CMK (cell line): ENCODE measurements around the gene CELF2.

Source experiments
- DNase-seq: peaks from one replicate; pipeline ENCODE4 v3.0.0-alpha.2; 2010; ENCODE audit warnings: low read depth

Gene CELF2

GRCh38 chr10:11227103-11227502 is 209.4 kb downstream of the CELF2 start:
- DNase-seq = no peak

GRCh38 chr10:11229893-11230292 is 212.2 kb downstream of the CELF2 start:
- no peak for DNase-seq

DNA sequence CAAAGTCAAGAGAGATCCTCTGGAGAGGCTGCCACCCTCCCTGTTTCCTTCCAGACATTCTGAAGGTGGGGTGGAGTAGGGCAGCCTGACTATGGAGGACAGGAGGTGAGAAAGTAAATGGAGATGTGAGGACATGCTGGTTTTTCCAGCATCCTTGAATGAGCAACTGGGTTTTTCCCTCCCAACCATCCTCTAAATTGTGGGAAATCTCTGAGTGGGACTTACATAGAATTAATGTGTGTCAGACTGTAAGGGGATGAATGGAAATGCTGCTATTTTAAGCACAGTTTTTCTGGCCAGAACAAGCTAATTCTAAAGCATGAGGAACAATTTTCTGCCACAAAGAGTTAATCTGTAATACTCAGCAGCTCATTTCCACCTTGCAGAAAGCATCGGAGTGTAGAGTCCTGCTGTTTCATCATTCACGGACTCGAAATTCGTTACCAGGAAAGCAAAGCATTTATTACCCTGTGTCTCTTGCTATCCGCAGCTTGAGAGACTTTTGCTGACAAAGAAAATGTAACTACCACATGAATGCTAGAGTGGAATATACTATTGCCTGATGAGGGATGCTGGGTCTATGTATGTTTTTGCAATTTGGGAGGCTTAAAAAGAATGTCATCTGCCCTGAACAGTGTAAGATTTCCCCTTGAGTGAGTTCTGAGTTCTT is 213.0 kb downstream of the CELF2 start:
- DNase-seq = no peak

DNA sequence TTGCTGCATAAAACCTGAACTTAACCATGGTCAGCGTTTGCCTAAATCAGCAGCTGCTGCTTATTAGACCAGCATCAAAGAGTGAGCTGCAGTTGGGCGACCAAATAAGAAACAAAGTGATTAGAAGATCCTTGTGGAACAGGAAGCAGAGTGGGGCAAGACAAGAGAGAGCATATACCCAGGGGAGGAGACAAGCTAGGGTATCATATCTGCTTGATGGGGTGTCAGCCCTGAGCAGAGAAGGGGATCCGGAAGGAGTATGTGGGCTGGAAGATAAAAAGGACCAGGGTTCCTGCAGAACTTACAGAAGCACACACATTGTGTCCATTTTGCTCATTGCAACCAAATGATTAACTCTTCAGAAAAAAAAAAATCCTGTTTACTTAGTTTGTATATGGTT is 213.6 kb downstream of the CELF2 start:
- peak; percentile 50 for DNase-seq

DNA sequence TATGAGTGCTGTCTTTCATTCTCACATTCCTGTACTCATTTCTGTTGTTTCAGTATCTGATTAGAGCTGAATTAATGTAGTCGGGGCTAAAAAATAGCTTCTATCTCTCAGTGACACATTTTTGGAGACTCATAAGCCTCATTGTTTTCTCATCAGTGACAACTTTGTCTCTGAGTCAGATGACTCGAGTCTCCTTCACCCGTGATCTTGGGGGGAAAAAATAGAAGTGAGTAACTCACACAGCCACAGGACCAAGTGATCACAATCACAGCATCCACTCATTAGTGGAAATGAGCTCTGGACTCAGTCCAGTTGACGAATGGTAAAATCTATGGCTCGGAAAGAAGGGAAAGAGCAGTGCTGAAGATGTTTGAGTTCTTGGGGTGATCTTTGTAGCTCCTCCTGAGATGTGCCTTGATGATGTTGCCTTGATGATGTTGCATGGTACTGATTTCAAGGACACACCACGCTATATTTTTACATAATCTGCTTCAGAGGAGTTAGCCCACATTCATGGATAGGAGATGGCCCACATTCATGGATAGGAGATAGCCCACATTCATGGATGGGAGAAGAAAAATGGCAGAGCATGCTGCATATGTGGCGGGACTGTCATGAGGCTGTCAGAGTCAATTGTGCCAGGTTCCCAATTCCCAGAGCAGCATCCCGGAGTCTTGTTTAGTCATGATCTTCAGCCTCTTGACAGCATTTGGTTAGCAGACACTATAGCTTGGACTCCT is 214.7 kb downstream of the CELF2 start:
- no peak for DNase-seq

GRCh38 chr10:11234857-11235531 is 217.3 kb downstream of the CELF2 start:
- DNase-seq = no peak

GRCh38 chr10:11235771-11236170 is 218.1 kb downstream of the CELF2 start:
- no peak for DNase-seq

DNA sequence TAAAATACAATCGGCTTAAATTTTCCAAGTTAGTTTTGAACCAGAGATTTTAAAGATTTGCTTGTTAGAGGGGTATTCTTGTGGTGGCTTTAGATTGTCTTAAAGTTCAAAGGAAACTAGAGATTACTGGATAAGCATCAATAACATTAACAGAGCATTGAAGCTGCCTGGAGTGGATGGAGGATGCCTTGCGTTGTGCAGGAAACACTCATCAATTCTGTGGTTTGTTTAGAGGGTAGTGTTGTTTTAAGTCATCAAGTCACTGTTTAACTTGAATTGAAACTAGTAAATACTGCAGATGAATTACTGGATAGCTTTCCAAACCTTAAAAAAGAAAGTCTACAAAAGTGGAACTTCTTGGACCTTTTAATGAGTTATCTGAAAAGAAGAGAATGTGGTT is 218.6 kb downstream of the CELF2 start:
- DNase-seq = no peak

GRCh38 chr10:11237571-11237970 is 219.9 kb downstream of the CELF2 start:
- no peak for DNase-seq

- no peak for DNase-seq
Measured at GRCh38 chr10:11238893-11239292, 221.2 kb downstream of the CELF2 start.

GRCh38 chr10:11240641-11241040 is 223.0 kb downstream of the CELF2 start:
- DNase-seq = no peak

DNA sequence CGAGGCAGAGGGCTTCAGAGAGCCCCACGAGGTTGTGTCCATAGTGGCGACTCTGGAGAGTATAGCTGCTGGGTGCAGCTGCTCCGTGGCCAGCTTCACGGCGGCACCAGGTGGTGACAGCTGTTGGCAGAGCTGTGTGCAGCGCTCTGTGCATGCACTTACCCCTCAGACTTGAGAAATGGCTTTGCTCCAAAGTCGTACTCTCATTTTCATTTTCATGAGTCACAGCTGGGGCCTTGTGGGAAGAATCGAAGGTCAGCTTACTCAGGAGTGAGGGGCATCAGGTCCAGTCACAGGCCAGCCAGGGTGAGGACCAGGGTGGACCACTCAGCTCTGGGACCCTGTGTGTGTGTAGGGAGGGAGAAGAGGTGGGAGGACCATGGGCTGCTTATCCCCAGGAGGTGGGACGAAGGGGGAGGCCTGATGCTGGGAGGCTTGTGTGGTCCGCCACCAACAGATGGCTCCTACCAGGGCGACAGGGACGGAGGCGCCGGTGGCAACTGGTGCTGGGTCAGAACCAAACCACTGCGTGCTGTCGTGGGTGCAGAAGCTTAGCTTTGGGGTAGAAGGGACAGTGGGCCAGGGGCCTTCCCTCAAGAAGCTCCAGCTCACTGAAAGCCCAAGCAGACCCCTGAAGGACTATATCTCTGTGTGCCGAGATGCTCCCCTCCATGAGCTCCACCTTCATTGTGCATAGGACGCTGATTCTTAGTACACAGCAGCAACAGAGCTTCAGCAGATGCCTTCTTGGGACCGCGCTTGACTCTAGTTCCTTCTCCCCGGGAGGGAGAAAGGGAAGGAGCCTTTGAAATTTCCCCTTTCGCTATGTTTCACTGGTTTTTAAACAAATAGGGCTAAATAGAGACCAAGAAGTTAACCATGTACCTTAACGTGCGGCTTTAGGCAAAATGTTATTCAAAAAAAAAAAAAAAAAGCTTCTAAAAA is 225.0 kb downstream of the CELF2 start:
- DNase-seq = no peak

DNA sequence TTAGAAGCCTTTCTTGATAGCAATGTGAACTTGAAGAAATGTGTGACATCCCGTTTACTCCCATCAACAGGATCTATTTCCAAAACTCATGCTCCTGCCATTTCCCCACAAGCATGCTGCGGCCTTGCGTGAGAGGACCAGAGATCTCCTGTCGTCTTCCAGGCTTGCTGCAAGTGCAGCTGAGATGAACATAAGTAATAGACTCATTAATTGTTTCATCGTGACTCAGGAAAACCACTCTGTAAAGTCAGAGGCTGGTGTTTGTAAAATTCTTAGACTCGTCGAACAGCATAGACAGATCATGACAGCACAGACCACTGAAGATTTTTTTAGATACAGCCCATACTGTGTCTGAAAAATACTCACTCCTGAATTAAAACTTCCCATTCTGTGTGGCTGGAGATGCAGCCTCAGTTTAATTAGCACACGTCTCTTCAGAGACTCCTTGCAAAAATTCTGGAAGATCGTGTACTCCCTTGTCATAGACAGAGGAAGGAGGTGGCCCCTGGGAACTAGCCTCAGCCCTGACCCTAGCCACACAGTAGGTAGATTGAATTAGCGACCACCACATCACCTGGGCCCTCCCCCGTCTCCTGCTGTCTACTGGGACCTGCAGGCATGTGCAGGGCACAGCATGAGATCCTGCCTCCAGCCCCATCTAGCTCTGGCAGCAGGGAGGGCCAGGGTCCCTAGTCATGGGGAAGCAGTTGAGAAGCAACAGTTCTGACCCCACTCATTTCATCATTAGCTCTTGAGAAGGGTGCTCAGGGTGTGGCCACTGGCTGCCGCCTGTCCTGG is 226.0 kb downstream of the CELF2 start:
- no peak for DNase-seq

DNA sequence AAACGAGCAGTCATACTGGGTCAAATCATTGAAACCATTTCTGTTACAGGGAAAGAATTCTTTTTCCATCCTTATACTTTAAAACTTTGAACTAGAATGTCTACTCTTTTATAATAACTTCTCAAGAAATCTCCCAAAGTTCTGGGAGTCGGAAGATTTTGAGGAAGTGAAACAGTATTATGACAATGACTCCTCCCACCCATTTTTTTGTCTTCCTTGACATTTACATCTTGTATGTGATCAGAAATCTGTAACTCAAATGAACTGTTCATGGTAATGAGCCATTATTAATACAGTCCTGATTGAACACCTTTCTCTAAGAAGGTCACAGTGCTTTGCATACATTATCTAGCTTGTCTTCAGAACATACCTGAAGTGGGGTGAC is 227.4 kb downstream of the CELF2 start:
- no peak for DNase-seq

GRCh38 chr10:11245510-11245909 is 227.8 kb downstream of the CELF2 start:
- DNase-seq = no peak

- DNase-seq = no peak
Measured at GRCh38 chr10:11245981-11246590, 228.4 kb downstream of the CELF2 start.

DNA sequence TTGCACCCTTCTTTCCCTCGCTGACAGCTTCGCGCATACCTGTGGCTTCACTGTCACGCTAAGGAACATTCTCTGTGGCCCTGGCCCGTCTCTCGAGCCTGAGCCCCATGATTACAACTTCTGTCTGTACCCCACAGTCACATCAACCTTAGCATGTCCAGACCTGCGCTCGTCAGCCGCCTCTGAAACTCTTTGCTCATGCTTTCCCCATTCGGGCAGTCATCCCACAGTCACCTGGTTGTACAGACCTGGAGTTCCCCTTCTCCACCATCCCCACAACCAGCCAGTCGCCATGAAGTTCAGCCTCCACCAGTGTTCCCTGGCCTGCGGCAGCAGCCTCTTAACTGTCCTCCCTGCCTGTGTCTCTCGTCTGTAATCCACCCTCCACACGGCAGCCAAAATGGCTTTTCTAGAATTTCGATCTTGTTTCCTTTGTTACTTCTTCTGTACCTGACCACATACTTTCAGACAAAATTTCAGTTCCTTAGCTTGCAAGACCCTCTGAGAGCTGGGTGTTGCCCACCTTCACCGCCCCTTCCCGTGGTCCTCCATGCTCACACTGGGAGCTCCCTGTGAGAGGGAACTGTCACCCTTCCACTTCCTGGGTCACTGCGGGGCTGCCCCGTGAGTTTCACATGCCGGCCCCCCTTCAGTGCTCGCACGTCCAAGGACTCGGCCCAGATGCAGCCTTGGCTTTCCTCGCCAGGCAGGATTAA is 229.2 kb downstream of the CELF2 start:
- DNase-seq = no peak

- no peak for DNase-seq
Measured at GRCh38 chr10:11249152-11249807, 231.6 kb downstream of the CELF2 start.

DNA sequence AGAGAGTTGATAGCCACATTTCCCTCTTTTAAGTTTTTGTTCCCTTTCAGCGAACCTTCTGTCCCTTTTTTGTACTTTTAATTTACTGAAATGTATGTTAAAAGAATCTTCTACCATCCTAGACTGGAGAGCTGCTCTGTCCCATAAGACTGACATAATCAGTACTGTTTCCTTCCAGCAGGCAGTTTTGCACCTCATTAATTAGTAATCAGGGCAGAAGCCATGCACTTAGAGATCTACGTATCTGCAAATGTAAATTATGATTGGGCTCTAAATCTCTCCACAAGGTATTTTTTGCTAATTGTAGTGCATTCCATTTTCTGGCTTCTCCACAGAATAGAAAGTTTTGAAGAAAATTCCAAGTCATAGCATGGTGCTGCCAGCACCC is 232.1 kb downstream of the CELF2 start:
- DNase-seq = no peak

GRCh38 chr10:11250304-11250703 is 232.6 kb downstream of the CELF2 start:
- no peak for DNase-seq
